Astrocyte of the cerebellum (primary cell): ENCODE measurements around the gene LRRK1.

Experiments used
- DNase-seq: peaks from one replicate; pipeline ENCODE4 v3.0.0-alpha.2; 2011; ENCODE audit warnings: low read depth
- H3K4me3 ChIP-seq: 2 replicates; pipeline ENCODE4 v1.5.1; 2011; ENCODE audit warnings: mild to moderate bottlenecking, low read depth, low read length, moderate library complexity
- CTCF ChIP-seq: IDR thresholded peaks from 2 replicates; pipeline ENCODE4 v1.5.1; 2012; ENCODE audit warnings: low read length, low read depth, moderate library complexity, mild to moderate bottlenecking; ENCODE audit errors: missing control alignments
- in situ Hi-C: cut with HindIII; loops from 2 replicates; pipeline ENCODE4 v1.10.0; 2017; ENCODE audit warnings: low sequenced_read_pairs

The LRRK1 gene

GRCh38 chr15:101054116-101054515 is 135.0 kb downstream of the LRRK1 start:
- TF ChIP-seq CTCF: no peak
- no peak for DNase-seq
- H3K4me3 ChIP-seq: no peak overlapping the region
- in situ Hi-C loops: no loop called here

- in situ Hi-C loops: no loop called here
- TF ChIP-seq CTCF: no peak
- no peak overlapping the region for H3K4me3 ChIP-seq
- no peak for DNase-seq
Measured at GRCh38 chr15:101054991-101055390, 135.8 kb downstream of the LRRK1 start.

GRCh38 chr15:101055411-101055810 is 136.3 kb downstream of the LRRK1 start:
- in situ Hi-C loops: no loop called here
- TF ChIP-seq CTCF: no peak
- no peak overlapping the region for H3K4me3 ChIP-seq
- DNase-seq: no peak

- in situ Hi-C loops: no loop called here
- no peak overlapping the region for H3K4me3 ChIP-seq
- no peak for TF ChIP-seq CTCF
- DNase-seq: no peak
Measured at GRCh38 chr15:101056366-101057334, 137.5 kb downstream of the LRRK1 start.

GRCh38 chr15:101057841-101058407 is 138.8 kb downstream of the LRRK1 start:
- in situ Hi-C loops: no loop called here
- H3K4me3 ChIP-seq: no peak overlapping the region
- no peak for DNase-seq
- TF ChIP-seq CTCF: no peak

DNA sequence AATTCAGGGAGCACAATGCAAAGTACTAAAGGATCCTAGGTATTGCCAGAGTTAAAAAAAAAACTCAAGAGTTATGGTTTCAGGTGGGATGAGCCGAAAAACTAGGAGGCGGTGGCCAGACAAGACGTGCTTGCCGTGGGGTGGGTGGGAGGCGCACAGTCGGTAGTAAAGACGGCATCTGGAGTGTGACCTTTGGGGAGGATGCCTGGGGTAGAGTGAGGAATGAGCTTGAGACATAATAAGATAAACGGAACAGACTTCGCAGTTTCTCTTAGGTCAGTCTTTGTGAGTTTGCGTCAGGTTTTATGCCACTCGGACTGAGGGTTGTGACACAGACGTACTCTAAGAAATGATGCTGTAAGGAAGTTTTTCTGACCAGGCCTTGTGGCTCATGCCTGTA is 139.6 kb downstream of the LRRK1 start:
- H3K4me3 ChIP-seq: no peak overlapping the region
- no peak for DNase-seq
- in situ Hi-C loops: no loop called here
- TF ChIP-seq CTCF: no peak
